ENCODE data around the gene CASR. TPM values are rescaled to one million over a fixed set of nuclear protein-coding genes. Genes with fewer than 3 reads are reported as not detected.

Gene CASR
- total RNA-seq, 1 donor from 2014 or later = not detected

DNA sequence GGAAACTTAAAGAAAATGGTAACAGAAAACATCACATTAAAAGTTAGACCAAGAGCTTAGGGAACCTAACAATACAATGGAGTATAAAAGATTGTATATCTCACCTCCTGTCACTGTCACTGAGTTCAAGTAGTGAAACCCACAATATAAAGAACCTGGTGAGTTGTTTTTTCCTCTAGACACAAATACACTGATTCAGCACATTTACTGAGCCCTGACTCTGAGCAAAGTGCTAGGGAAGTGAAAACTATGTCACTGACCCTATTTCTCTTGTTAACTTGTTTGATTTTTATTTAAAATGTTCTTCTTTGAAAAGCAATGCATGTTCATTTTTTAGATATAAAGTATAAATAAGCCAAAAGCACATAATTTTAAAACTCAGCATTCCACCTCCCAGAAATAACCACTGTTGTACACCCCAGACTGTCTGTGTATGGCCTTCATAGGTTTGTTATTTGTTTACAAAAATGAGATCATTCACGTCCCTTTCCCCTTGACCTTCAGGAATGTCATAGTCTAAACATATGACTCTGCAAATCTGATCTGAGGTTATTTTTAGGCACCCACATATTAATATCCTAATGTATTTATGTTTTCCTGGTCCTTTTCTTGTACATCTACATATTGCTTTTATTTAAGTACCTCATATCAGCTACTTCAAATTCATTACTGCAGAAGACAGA, 72.4 kb downstream of the CASR start:
- Mint-ChIP-seq H3K36me3 (ENCODE audit: low read depth, unreplicated experiment) (no peaks in the 10 kb centered on the region), H3K4me1 (ENCODE audit: unreplicated experiment) (no peaks in the 10 kb centered on the region), H3K27me3 (ENCODE audit: unreplicated experiment) (peaks cover 1% of the 10 kb centered on the region), H3K4me3 (ENCODE audit: unreplicated experiment) (no peak overlapping the region), H3K9me3 (ENCODE audit: unreplicated experiment) (no peaks in the 10 kb centered on the region), H3K27ac (ENCODE audit: unreplicated experiment) (no peak overlapping the region)
- DNase-seq (ENCODE audit: low spot score) = no peak
- TF ChIP-seq, protein P1, sequence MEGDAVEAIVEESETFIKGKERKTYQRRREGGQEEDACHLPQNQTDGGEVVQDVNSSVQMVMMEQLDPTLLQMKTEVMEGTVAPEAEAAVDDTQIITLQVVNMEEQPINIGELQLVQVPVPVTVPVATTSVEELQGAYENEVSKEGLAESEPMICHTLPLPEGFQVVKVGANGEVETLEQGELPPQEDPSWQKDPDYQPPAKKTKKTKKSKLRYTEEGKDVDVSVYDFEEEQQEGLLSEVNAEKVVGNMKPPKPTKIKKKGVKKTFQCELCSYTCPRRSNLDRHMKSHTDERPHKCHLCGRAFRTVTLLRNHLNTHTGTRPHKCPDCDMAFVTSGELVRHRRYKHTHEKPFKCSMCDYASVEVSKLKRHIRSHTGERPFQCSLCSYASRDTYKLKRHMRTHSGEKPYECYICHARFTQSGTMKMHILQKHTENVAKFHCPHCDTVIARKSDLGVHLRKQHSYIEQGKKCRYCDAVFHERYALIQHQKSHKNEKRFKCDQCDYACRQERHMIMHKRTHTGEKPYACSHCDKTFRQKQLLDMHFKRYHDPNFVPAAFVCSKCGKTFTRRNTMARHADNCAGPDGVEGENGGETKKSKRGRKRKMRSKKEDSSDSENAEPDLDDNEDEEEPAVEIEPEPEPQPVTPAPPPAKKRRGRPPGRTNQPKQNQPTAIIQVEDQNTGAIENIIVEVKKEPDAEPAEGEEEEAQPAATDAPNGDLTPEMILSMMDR (IDR thresholded peaks at IDR 0.05; ENCODE audit: unreplicated experiment) = no peak

DNA sequence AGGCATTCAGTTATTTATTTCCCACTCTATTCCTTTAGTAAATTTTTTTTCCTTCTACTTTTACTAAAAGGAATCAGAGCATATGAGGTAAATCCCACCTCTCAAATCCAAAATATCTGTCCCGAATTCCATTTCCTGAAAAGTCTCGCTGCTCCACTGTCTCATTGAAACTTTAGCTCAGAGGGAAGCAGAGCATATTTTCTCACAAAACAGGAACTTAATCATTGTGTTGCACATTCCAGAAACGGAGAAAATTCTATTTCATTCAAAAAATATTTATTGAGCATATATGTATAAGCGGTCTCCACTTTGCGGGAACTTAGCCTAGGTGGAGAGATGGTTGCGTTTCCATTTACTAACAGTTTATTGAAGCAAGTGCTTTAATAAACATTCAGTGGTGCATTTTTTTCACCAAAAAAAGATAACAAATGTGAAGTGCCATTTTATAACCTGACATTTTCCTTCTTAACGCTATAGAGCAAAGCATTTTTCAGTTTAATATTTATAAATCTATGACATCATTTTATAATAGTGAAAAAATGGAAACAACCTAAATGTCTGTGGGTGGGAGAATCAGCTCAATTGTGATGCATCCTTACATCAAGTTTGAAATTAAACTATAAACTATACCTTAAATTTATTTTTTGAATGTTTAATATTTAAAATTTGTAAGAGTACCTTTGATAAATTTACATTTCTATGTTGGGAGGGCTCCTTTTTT, 74.3 kb downstream of the CASR start:
- Mint-ChIP-seq H3K27me3 (ENCODE audit: unreplicated experiment) (no peaks in the 10 kb centered on the region), H3K27ac (ENCODE audit: unreplicated experiment) (no peak overlapping the region), H3K9me3 (ENCODE audit: unreplicated experiment) (no peaks in the 10 kb centered on the region), H3K36me3 (ENCODE audit: low read depth, unreplicated experiment) (no peaks in the 10 kb centered on the region), H3K4me1 (ENCODE audit: unreplicated experiment) (no peaks in the 10 kb centered on the region), H3K4me3 (ENCODE audit: unreplicated experiment) (no peak overlapping the region)
- TF ChIP-seq, protein P1 (IDR thresholded peaks at IDR 0.05; ENCODE audit: unreplicated experiment) = no peak
- no peak for DNase-seq (ENCODE audit: low spot score)

- H3K9me3 Mint-ChIP-seq (ENCODE audit: unreplicated experiment) = no peaks in the 10 kb centered on the region
- H3K36me3 Mint-ChIP-seq (ENCODE audit: low read depth, unreplicated experiment) = no peaks in the 10 kb centered on the region
- H3K27ac Mint-ChIP-seq (ENCODE audit: unreplicated experiment) = no peak overlapping the region
- DNase-seq (ENCODE audit: low spot score) = peak; percentile 75
- no peak overlapping the region for H3K4me3 Mint-ChIP-seq (ENCODE audit: unreplicated experiment)
- no peaks in the 10 kb centered on the region for H3K27me3 Mint-ChIP-seq (ENCODE audit: unreplicated experiment)
- H3K4me1 Mint-ChIP-seq (ENCODE audit: unreplicated experiment) = no peaks in the 10 kb centered on the region
- TF ChIP-seq, protein P1 (IDR thresholded peaks at IDR 0.05; ENCODE audit: unreplicated experiment) = peak; percentile 50
Measured at GRCh38 chr3:122258757-122259371, 75.4 kb downstream of the CASR start.

- Mint-ChIP-seq H3K27ac (ENCODE audit: unreplicated experiment) (no peak overlapping the region), H3K36me3 (ENCODE audit: low read depth, unreplicated experiment) (no peaks in the 10 kb centered on the region), H3K9me3 (ENCODE audit: unreplicated experiment) (no peaks in the 10 kb centered on the region), H3K27me3 (ENCODE audit: unreplicated experiment) (no peaks in the 10 kb centered on the region), H3K4me3 (ENCODE audit: unreplicated experiment) (no peak overlapping the region), H3K4me1 (ENCODE audit: unreplicated experiment) (no peaks in the 10 kb centered on the region)
- no peak for DNase-seq (ENCODE audit: low spot score)
- TF ChIP-seq, protein P1 (IDR thresholded peaks at IDR 0.05; ENCODE audit: unreplicated experiment) = no peak
Measured at GRCh38 chr3:122260206-122260605, 76.7 kb downstream of the CASR start.

GRCh38 chr3:122263058-122263457, 79.6 kb downstream of the CASR start:
- Mint-ChIP-seq H3K4me1 (ENCODE audit: unreplicated experiment) (no peaks in the 10 kb centered on the region), H3K27me3 (ENCODE audit: unreplicated experiment) (no peaks in the 10 kb centered on the region), H3K9me3 (ENCODE audit: unreplicated experiment) (no peaks in the 10 kb centered on the region), H3K27ac (ENCODE audit: unreplicated experiment) (no peak overlapping the region), H3K36me3 (ENCODE audit: low read depth, unreplicated experiment) (no peaks in the 10 kb centered on the region), H3K4me3 (ENCODE audit: unreplicated experiment) (no peak overlapping the region)
- TF ChIP-seq, protein P1 (IDR thresholded peaks at IDR 0.05; ENCODE audit: unreplicated experiment) = no peak
- no peak for DNase-seq (ENCODE audit: low spot score)

Data from endothelial cell (in vitro differentiated cells).